Common myeloid progenitor, CD34-positive (primary cell): Measurements from ENCODE around the gene C2orf42.
"Not testable (repeated sequence)": the region's sequence is repeated elsewhere in the genome, so short reads cannot be mapped to it uniquely, and the experiment has no call there.

ENCODE experiments used
- CTCF ChIA-PET: fragments of 350-600 bp; sonication (Branson Sonifier 250); formaldehyde crosslinking; loops from one replicate; lab custom pipeline; 2021; ENCODE audit warnings: antibody characterized with exemption; lab: Charles Lee
- POLR2A ChIA-PET: fragments of 350-600 bp; sonication (Branson Sonifier 250); formaldehyde crosslinking; loops from one replicate; lab custom pipeline; 2021; ENCODE audit warnings: antibody characterized with exemption; lab: Charles Lee
- DNase-seq, 3 donors: peaks; one replicate each; pipeline versions ENCODE4 v3.0.0 to v3.0.0-alpha.2; 2013
- H3K27ac ChIP-seq, 2 experiments: 1 replicate in 1 of 2; 2 replicates in 1 of 2; pipeline ENCODE4 v1.7.0; 2013; ENCODE audit warnings: inconsistent platforms in 2 of 2, low read length in 2 of 2, mild to moderate bottlenecking in 2 of 2, low read depth in 1 of 2, moderate library complexity in 1 of 2; ENCODE audit not compliant: severe bottlenecking in 2 of 2, insufficient read depth in 1 of 2, poor library complexity in 1 of 2
- H3K27me3 ChIP-seq, 5 experiments: replicated peaks in 2 of 5; 1 replicate in 3 of 5; 2 replicates in 2 of 5; pipeline versions ENCODE4 v1.6.1 to v1.7.0; 2013; ENCODE audit warnings: low read length in 4 of 5, mild to moderate bottlenecking in 2 of 5, moderate library complexity in 2 of 5, inconsistent platforms in 1 of 5; ENCODE audit not compliant: insufficient read depth in 5 of 5, control insufficient read depth in 4 of 5
- H3K36me3 ChIP-seq, 4 experiments: 1 replicate in 2 of 4; 2 replicates in 2 of 4; pipeline versions ENCODE4 v1.6.1 to v1.7.0; 2013; ENCODE audit warnings: low read length in 3 of 4, control low read depth in 1 of 4, mild to moderate bottlenecking in 1 of 4; ENCODE audit not compliant: control insufficient read depth in 4 of 4, insufficient read depth in 4 of 4
- H3K4me1 ChIP-seq, 4 experiments: 1 replicate in 3 of 4; 2 replicates in 1 of 4; pipeline versions ENCODE4 v1.6.1 to v1.7.1; 2013; ENCODE audit warnings: low read length in 3 of 4, mild to moderate bottlenecking in 3 of 4, control low read depth in 1 of 4, inconsistent platforms in 1 of 4, moderate library complexity in 1 of 4; ENCODE audit not compliant: control insufficient read depth in 4 of 4, insufficient read depth in 4 of 4; ENCODE audit errors: control extremely low read depth in 1 of 4
- H3K4me3 ChIP-seq, 7 experiments: 1 replicate in 4 of 7; 2 replicates in 3 of 7; pipeline versions ENCODE4 v1.5.1 to v1.7.0; 2013; ENCODE audit warnings: mild to moderate bottlenecking in 7 of 7, low read length in 6 of 7, moderate library complexity in 6 of 7, inconsistent platforms in 2 of 7, low read depth in 2 of 7, control low read depth in 1 of 7; ENCODE audit not compliant: insufficient read depth in 4 of 7, control insufficient read depth in 1 of 7; ENCODE audit errors: extremely low read depth in 1 of 7
- H3K9me3 ChIP-seq, 5 experiments: 1 replicate in 4 of 5; 2 replicates in 1 of 5; pipeline versions ENCODE4 v1.6.1 to v1.7.1; 2013; ENCODE audit warnings: low read length in 4 of 5, mild to moderate bottlenecking in 2 of 5, inconsistent platforms in 1 of 5, low read depth in 1 of 5, moderate library complexity in 1 of 5; ENCODE audit not compliant: control insufficient read depth in 4 of 5, insufficient read depth in 2 of 5; ENCODE audit errors: control extremely low read depth in 1 of 5
- WGBS: methylation state at CpG from one replicate; pipeline ENCODE4 v1.1.5; 2013; ENCODE audit not compliant: insufficient coverage; 5-methylcytosine and 5-hydroxymethylcytosine counted together

The C2orf42 gene

GRCh38 chr2:70148211-70148760 lies 42.5 kb downstream of the C2orf42 start:
- not testable (repeated sequence) for DNase-seq, H3K4me1 ChIP-seq, H3K27ac ChIP-seq, H3K27me3 ChIP-seq, H3K4me3 ChIP-seq, H3K9me3 ChIP-seq
- peaks cover 0 to 17% (median 10%) of the 10 kb centered on the region in 4 experiments for H3K36me3 ChIP-seq
- ChIA-PET POLR2A (interaction anchor here (0.6 kb wide), 2 partner anchors 106 to 425 kb away, joined by 4 to 5 read pairs; no protein-coding TSS in a partner anchor), CTCF (interaction anchor here (1.2 kb wide), 1 partner anchor 240 kb away, joined by 3 read pairs; no protein-coding TSS in a partner anchor)
- WGBS: 97% methylated on average over 10 of the region's 25 CpGs

GRCh38 chr2:70145851-70146739 lies 44.7 kb downstream of the C2orf42 start:
- Histone ChIP-seq H3K36me3 (peaks cover 0 to 10% (median 4%) of the 10 kb centered on the region in 4 experiments), H3K9me3 (no peaks in the 10 kb centered on the region), H3K27me3 (no peaks in the 10 kb centered on the region), H3K4me3 (no peak overlapping the region), H3K27ac (no peak overlapping the region), H3K4me1 (peaks cover 6 to 18% (median 18%) of the 10 kb centered on the region in 4 experiments)
- POLR2A ChIA-PET: interaction anchor here (1.0 kb wide), 1 partner anchor 230 kb away, joined by 3 read pairs; no protein-coding TSS in a partner anchor
- no peak for DNase-seq
- CTCF ChIA-PET: interaction anchor here (1.3 to 2.3 kb wide), 2 partner anchors 78 to 235 kb away, joined by 5 to 14 read pairs; no protein-coding TSS in a partner anchor
- 96% methylated on average over 4 of the region's 9 CpGs for WGBS

- DNase-seq: no peak
- Histone ChIP-seq H3K27me3 (no peaks in the 10 kb centered on the region), H3K27ac (no peak overlapping the region), H3K4me1 (peaks cover 6 to 27% (median 23%) of the 10 kb centered on the region in 4 experiments), H3K36me3 (peaks cover 0 to 6% (median 2%) of the 10 kb centered on the region in 4 experiments), H3K9me3 (no peaks in the 10 kb centered on the region), H3K4me3 (no peak overlapping the region)
- ChIA-PET POLR2A (interaction anchor here (0.7 to 1.0 kb wide), 3 partner anchors 9 to 229 kb away, joined by 3 to 8 read pairs (median 3); no protein-coding TSS in a partner anchor), CTCF (interaction anchor here (0.8 to 6.8 kb wide), 6 partner anchors 20 to 234 kb away, joined by 3 to 28 read pairs (median 4); no protein-coding TSS in a partner anchor)
- 86% methylated on average over 1 of the region's 3 CpGs for WGBS
These were observed 45.7 kb downstream of the C2orf42 start for GRCh38 chr2:70145144-70145490.

GRCh38 chr2:70144443-70145143 lies 46.2 kb downstream of the C2orf42 start:
- 96% methylated on average over 19 of the region's 21 CpGs for WGBS
- DNase-seq: peak in 1 of 3 donors; percentile 38
- H3K36me3 ChIP-seq: peaks cover 0 to 2% (median 0%) of the 10 kb centered on the region in 4 experiments
- ChIA-PET POLR2A (interaction anchor here (0.7 to 1.0 kb wide), 3 partner anchors 9 to 228 kb away, joined by 3 to 8 read pairs (median 3); no protein-coding TSS in a partner anchor), CTCF (interaction anchor here (0.8 to 6.8 kb wide), 6 partner anchors 19 to 233 kb away, joined by 3 to 28 read pairs (median 4); no protein-coding TSS in a partner anchor)
- H3K9me3 ChIP-seq: no peaks in the 10 kb centered on the region
- no peak overlapping the region for H3K4me3 ChIP-seq
- H3K27me3 ChIP-seq: no peaks in the 10 kb centered on the region
- peaks cover 6 to 32% (median 23%) of the 10 kb centered on the region in 4 experiments for H3K4me1 ChIP-seq
- H3K27ac ChIP-seq: no peak overlapping the region

GRCh38 chr2:70143314-70144150 lies 47.3 kb downstream of the C2orf42 start:
- no peaks in the 10 kb centered on the region for H3K9me3 ChIP-seq
- WGBS: 59% methylated on average over 17 of the region's 18 CpGs
- peak overlapping the region; percentile 85 to 97 for H3K27ac ChIP-seq
- peak overlapping the region in 6 of 7 experiments; percentile 49 to 79 (median 65) for H3K4me3 ChIP-seq
- peak in 2 of 3 donors; percentile 78 to 79 for DNase-seq
- H3K36me3 ChIP-seq: no peaks in the 10 kb centered on the region
- ChIA-PET CTCF (interaction anchor here (0.7 to 6.8 kb wide), 24 partner anchors 11 to 233 kb away, joined by 3 to 28 read pairs (median 4); partner anchors contain the start of gene MXD1), POLR2A (interaction anchor here (1.2 to 2.4 kb wide), 7 partner anchors 10 to 229 kb away, joined by 3 to 18 read pairs (median 6); partner anchors contain the start of genes MXD1 and PCBP1)
- peaks cover 6 to 34% (median 23%) of the 10 kb centered on the region in 4 experiments for H3K4me1 ChIP-seq
- no peaks in the 10 kb centered on the region for H3K27me3 ChIP-seq
